GM18870 (cell line): ENCODE results near the gene CYB5A.

Experiments used
- ATAC-seq: cut with Tn5 transposase; IDR thresholded peaks from one replicate; pipeline ENCODE4 v1.9.1; 2021; ENCODE audit warnings: moderate library complexity; ENCODE audit not compliant: unreplicated experiment

CYB5A gene

DNA sequence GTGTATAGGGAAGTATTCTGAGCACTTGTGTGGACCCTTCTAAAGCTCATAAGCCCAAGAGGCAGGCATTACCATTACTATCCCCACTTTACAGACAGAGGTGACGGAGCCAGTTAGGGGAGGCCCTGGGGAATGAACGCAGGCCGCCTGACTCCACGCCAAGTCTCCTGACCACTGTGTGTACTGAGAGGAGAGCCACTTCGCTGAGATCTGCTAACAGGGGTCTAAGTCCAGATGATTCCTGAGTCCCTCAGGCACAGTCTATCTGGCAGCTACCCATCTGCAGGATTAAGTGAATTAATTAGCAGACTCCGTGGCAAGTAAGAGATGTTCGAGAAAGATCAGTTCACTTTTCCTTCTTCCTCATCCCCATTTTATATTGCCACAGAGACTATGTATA lies 13.7 kb downstream of the CYB5A start:
- no peak for ATAC-seq

DNA sequence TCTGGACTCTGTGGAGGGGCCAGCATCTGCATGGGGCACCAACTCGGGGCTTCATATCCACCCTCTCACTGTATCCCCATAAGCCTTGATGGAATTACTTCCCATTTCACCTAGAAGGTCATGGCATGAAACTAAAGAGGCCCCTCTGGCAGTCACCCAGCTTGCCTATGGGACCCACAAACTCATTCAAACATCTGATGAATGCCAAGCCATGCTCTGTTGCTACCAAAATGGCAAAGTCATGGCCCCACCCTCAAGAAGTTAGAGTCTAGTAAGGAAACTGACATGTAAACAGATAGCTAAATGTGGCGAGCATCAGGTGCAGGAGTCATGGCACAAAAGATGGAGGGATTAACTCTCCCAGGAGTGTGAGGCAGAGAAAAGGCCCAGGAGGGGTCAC lies 14.5 kb downstream of the CYB5A start:
- ATAC-seq, result no peak

DNA sequence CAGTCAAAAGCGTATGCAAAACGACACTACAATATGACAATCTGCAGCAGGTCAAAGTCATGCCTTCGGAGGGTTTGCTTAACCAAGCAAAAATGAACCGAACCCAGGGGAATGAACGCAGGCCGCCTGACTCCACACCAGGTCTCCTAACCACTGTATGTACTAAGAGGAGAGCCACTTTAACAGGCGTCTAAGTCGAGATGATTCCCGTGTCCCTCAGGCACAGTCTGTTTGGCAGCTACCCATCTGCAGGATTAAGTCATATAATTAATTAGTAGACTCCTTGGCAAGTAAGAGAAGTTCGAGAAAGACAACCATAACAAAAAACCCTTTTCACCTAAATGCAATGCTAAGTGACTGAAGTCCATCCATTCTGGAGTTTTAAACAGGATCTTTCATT lies 15.2 kb downstream of the CYB5A start:
- no peak for ATAC-seq

DNA sequence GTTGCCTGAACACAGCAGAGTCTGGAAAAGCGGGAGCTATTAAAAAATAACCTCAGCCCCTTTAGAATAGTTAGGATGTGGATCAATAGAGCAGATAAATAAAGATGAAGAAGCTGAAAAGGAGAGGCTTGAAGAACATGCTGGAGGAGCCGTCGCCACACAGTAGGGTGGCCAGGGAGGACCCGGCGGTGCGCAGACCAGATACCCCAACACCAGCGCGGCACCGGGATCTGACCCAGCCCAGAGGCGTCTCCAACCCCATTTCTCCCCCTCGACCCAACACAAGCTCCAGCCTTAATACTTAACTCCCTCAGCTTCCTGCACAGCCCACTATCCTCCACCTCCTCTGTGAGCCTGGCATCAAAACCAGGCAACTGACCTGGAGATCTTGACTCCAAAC lies 16.0 kb downstream of the CYB5A start:
- ATAC-seq, result no peak

DNA sequence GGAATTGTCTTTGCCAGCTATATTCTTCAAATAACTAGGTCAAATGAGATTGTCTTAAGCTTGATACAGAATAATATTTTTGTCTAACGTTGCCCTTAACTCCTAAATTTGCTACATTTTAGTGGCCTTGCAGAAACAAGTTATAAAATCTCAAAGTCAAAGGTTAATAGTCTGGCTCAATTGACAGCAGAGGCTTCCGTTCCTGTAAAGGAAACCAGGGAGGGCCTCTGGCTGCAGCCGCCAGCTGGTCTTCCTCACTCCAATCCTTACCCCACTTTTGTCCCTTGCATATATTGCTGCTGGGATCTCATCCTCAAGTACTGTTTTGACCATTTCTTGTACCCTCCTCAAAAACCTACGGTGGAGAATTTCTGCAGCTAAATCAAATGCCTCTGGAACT lies 17.1 kb downstream of the CYB5A start:
- ATAC-seq, result no peak

DNA sequence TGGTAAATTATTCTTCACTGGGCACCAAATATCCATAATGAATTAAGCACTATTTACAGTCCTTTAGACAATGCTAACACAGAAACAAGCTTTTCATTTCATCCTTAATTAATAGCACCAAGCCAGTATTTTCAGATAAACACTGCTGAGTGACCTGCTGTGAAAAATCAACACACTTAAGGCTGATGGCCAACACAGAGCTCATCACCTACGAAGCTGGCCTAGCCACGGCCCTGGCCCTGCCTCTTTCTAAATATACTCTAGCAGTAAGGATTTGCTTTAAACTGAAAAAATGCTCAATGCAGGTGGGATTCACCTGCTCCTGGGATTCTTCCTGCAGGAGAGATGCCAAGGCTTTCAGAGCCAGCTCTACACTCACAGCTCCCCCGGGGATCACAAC lies 18.4 kb downstream of the CYB5A start:
- no peak for ATAC-seq

DNA sequence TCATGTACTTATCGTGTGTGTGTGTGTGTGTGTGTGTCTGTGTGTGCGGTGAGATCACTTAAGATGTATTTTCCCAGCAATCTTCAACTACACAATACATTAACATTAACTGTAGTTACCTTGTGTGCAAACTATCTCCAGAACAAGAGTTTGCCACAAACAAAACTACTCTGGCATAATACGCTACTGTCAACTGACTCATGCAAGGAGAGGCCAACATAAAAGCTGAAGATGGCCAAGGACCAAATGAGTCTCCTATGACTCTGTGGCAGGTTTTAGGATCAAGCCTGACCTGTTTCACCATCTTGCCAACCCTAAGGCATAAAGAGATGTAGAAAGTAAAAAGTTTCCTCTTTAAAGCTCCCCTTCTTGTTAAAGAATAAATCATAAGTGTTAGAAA lies 20.1 kb downstream of the CYB5A start:
- no peak for ATAC-seq

DNA sequence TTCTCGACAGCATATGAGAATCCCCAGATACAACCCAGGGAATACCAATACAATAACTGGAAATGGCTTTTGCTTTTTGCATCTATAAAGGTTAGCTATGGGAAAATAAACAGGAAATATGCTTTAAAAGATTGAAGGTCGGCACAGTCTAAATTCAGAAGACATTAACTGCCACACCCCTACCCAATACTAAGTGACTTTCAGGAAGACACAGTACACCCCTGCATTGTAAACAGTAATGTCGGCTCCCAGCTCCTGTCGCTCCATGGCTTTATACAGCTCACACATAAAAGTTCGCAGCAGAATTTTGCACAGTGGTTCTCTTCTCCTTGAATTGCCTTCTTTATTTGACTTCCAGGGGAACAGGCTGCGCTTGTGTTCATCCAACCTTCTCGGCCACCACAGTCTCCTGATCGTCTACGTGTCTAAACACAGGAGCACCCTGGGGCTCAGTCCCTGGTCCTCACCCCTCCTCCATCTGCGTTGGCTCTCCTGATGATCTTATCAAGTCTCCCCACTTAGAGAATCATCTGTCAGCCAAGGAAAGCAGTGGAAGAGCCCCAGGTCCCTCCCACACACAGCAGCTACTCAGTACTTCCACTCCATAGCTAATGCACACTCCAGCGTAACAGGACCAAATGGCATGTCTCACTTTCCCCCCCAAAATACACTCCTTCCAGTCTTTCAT lies 22.7 kb downstream of the CYB5A start:
- ATAC-seq, result no peak

DNA sequence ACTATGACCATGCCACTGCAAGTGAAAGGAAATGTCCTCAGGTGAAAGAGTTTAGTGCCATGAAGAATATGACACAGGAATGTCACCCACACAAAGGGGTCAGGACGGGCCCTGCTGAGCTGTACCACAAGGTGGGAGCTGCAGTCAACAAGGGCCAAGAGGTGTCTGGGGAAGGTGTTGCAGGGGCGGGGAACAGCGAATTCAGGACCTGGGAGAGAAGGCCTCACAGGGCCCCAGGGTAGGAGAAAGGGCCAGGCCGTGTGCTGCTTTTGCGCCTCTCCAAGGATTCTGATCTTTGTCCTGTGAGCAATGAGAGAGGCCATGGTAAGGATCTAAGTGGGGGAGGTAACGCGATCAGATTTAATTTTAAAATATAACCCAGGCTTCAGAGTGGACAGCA lies 23.6 kb downstream of the CYB5A start:
- no peak for ATAC-seq

DNA sequence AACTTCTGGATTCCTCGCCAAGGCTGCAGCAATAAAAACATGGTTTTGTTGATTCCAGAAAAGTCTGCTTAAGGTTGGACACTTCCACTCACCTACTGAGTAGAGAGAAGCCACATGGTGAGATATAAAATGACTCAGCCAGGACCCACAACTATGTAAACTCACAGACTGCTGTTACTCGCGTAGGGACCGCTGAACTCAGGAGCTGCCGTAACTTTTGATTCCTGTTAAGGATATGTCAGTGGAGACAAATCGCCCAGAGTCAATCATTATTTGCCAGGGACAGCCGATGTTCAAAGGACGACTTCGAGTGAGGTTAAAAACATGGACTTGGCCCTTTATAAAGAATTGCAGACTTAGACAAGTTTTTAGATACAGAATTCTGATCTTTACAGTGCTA lies 25.6 kb downstream of the CYB5A start:
- no peak for ATAC-seq

DNA sequence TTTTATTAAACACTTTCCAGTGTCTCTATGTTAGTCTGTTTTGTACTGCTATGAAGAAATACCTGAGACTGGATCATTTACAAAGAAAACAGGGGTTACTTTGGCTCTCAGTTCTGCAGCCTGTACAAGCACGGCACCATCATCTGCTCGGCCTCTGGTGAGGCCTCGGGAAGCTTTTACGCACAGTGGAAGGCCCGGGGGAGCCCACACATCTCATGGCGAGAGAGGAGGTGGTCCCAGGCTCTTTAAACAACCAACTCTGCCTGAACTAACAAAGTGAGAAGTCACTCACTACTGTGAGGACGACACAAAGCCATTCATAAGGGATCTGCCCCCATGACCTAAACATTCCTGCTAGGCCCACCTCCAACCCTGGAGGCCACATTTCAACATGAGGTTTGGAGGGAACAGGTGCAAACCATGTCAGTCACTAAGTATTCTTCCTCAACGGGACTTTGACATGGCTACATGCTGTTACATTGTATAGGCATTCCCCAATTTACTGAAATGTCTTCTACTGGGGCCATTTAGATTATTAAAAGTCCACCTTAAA lies 26.1 kb downstream of the CYB5A start:
- ATAC-seq, result no peak

DNA sequence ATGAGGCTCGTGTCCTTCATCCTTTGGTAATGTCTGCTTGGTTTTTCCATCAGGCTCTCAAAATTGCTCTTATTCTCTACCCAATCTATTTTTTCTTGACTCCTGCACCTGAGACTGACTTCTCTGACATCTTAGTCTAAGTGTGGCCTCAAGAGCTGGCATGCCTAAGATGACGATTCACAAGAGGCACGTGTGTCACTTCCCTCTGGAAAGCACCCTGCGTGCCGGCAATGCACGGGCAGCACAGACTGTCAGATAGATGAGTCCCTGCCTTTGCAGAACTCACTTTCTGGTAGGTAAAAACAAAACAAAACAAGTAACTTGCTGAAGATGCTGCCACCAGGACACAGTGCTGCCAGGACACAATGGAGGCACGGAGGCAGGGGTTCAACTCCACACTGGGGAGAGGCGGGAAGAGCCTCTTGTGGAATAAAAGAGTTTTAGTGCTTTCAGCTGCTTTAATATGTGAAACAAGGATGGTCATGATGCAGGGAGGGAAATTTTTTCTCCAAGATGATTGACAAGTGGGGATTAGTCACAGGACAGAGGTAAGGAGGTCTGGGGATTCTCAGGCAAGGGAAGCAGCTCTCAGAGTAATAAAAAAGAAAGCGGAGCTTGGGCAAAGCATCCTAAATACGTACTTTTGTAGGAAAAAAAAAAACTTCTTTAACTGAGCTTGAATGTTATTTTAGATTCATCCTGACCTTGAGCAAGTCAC lies 27.3 kb downstream of the CYB5A start:
- ATAC-seq, result peak; percentile 94

DNA sequence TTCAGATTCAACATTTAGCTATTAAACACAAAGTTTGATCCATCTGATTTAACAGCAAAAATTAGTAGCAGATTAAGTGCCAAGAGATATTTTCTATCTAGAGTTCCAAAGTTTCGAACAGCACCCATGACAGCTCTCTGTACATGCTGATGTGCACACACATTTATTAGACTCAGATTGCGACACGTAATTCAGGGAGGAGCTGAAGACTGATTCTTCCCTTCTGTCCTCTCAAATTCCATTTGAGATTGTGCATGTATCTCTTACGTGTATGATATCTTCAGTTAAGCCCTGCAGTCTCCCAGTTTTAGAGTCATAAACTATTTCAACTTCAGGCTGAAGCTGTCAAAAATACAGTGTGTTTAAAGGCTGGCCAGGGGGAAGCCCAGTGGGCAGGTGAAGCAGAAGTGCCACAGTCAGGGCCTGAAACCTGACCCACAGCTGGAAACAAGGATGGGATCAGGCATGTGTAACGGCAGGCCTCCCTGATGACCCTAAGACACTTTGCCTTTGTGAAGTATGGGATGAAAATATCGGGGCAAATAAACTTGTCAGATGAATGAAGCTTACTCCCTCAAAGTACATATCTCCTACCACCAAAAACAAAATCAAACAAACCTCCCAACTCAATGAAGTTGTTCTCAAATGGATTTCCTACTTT lies 30.6 kb downstream of the CYB5A start:
- ATAC-seq, result no peak

DNA sequence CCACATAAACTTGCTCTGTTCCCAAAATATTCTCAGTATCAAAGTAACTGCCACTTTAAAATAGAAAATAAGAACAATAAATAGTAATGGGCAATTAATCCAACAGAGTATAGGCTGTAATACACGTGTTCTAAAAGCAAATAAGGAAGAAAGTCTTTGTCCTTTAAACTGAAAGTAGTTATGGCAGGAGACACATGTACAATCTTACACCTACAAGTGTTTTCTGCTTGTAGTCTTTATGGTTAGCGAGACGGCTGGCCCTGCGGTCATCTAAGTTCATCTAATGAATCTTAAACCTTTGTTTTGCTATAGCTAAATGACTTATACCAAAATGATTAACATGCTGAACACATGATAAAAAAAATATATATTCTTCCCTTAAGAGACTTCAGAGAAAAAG lies 32.4 kb downstream of the CYB5A start:
- no peak for ATAC-seq

DNA sequence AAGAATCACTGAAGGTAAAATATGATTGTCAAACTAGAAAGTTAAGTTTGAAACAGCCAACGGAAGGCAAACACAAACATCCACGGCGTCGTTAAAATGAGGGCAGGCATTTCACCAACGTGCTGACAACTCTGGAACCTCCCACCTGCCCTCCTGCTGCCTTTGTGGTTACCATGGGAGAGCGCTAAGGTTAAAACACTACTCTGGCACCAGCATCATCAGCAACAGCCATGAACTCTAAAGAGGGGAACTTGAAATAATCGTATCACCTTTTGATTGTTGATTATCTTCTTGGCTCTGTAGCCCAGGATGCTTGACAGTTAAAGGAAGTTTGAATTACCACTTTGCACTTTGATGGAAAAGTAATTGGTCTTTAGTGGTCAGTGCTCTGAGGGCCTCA lies 34.7 kb downstream of the CYB5A start:
- ATAC-seq, result no peak

DNA sequence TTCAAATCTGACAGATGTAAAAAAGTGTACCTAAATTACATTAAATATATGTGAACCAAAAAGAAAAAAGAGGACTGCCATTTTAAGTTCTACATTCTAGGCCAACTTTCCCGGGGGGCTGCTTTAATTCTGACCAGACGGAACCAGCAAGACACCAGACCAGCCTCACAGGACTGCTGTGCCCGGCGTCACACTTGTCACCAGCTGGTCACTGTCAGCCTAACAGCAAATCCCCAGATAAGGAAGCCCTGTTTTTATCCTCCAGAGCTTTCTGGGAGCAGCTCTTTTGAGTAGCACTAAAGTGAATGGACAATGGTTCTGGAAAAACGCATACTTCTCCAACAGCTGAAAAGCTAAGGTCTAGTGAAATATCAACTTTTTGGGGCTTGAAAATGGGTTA lies 35.6 kb downstream of the CYB5A start:
- no peak for ATAC-seq

DNA sequence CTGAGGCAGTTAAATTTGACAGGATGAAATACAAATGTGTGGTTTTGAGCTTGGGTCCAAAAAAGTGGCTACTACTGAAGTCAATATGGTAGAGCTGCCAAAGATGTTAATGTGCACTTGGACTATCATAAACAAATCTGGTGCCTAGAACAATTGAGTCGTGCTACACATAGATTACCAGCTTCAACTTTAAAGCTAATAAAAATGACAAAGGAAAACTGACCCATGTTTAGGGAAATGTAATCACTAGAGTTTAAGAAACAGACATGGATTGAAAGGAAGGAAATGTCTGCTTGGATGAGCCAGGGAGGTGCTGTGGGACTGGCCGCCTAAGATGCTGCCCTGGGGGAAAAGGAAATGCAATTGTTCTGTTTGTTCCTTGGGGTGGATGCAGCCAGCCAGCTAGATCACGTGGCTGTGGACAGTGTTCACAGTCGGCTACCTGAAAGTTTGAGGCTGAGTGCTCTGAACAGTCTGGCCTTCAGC lies 36.6 kb downstream of the CYB5A start:
- ATAC-seq, result no peak

DNA sequence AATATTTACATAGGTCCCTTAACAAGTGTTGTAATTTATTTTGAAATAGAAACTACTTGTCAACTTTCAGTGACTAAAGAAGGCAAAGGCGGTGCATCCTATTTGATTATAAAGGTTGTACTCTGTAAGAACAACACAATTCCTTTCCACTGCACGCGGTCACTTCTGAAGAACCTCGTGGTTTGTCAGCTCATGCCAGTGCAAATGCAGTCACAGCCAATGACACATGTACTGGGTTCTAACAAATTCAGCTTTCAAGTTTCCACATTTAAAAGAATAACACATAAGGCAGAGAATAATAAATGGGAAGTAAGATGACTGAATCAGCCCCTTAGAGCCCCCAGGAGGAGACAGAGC lies 39.7 kb downstream of the CYB5A start:
- ATAC-seq, result no peak

DNA sequence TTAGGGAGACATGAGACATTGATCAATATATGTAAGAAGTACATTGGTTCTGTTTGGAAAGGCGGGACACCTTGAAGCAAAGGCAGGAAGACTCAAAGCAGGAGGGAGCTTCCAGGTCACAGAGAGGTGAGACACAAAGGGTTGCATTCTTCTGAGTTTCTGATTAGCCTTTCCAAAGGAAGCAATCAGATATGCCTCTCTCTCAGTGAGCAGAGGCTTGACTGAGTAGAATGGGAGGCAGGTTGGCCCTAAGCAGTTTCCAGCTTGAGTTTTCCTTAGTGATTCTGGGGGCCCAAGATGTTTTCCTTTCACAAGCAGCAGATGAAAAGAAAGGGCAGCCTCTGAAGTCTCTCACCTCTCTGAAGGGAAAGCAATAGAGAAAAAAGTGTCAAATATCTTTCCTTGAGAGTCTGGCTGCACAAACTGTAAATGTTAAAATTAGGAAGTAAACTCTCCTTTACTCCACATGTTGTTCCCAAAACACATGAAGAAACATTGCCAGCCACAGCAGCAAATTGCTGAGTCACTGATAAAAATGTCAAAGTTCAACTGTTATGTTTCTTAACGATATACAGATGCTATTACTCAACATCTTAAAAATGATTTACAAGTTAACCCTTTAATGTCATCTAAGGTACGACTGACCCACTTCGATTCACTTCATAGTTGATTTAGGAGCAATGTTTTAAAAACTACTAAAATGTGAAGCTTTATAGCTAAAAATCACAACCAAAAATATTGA lies 40.3 kb downstream of the CYB5A start:
- no peak for ATAC-seq

DNA sequence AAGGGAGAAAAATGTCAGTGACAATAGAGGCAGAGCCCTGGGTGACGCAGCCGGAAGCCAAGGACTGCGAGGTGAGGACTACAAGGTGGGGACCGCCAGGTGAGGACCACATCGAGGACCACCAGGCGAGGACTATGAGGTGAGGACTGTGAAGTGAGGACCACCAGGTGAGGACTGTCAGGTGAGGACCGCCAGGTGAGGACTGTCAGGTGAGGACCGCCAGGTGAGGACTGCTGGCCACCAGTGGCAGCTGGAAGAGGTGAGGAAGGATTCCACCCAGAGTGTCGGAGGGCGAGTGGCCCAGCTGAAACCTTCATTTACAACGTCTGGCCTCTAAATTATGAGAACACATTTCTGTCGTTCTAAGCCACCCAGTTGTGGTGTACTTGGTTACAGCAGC lies 41.6 kb downstream of the CYB5A start:
- ATAC-seq, result no peak
